Muscle layer of duodenum (tissue), 2 donors: ENCODE measurements around the gene VSTM2B.

Experiments used
- H3K27ac ChIP-seq: one replicate; pipeline ENCODE4 v1.7.0; 2013; ENCODE audit warnings: mild to moderate bottlenecking, low read length
- H3K27me3 ChIP-seq: one replicate; pipeline ENCODE4 v1.7.0; 2013; ENCODE audit warnings: low read depth, mild to moderate bottlenecking, control low read depth, low read length
- H3K36me3 ChIP-seq, 2 donors: one replicate each; pipeline ENCODE4 v1.7.0; 2013; ENCODE audit warnings: low read length in 2 of 2, control low read depth in 1 of 2, mild to moderate bottlenecking in 1 of 2; ENCODE audit not compliant: insufficient read depth in 2 of 2, control insufficient read depth in 1 of 2
- H3K4me1 ChIP-seq, 2 donors: one replicate each; pipeline ENCODE4 v1.7.0; 2013; ENCODE audit warnings: low read length in 2 of 2, mild to moderate bottlenecking in 2 of 2, control low read depth in 1 of 2, moderate library complexity in 1 of 2; ENCODE audit not compliant: insufficient read depth in 2 of 2, control insufficient read depth in 1 of 2
- H3K4me3 ChIP-seq, 2 donors: one replicate each; pipeline ENCODE4 v1.7.0; 2013; ENCODE audit warnings: low read length in 2 of 2, low read depth in 1 of 2, mild to moderate bottlenecking in 1 of 2
- H3K9me3 ChIP-seq, 2 donors: one replicate each; pipeline ENCODE4 v1.7.0; 2013; ENCODE audit warnings: low read length in 2 of 2, control low read depth in 1 of 2, mild to moderate bottlenecking in 1 of 2; ENCODE audit not compliant: control insufficient read depth in 1 of 2
- donor health status: healthy.

Gene VSTM2B

GRCh38 chr19:29497686-29498436 lies 27.9 kb upstream of the VSTM2B start:
- Histone ChIP-seq H3K4me3 (no peak overlapping the region), H3K9me3 (no peaks in the 10 kb centered on the region), H3K4me1 (peaks cover 0 to under 1% of the 10 kb centered on the region in 2 donors)

DNA sequence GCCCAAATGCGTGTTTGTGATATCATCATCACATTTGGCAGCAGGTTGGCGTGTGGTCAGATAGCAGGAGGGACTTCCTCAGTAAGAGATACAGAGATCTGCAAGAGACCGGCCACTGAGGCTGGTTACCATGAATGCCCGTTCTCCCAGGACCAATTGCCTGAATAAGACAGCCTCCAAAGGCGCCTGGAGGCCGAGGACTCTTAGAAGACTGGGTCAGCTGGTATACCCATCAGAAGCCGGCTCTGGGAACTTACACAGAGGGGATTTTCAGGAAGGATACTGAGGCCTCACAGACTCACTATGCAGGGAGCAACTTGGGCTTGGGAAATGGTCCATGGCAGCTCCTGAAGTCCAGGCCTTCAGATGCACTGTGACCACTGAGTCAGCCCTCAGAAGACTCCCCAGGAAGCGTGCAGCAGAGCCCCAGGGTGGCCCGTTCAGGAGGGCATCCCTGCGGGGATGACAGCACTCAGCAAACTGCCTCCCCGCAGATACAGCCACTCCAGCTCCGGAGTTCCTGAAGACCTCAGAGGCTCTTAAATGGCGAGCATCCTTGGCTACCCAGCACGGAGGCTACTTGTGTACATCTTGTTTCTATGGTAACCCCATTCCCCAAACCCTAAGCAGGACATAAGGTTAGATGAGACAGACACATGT lies 26.4 kb upstream of the VSTM2B start:
- no peak overlapping the region for H3K4me3 ChIP-seq
- no peaks in the 10 kb centered on the region for H3K4me1 ChIP-seq
- H3K36me3 ChIP-seq: no peaks in the 10 kb centered on the region
- H3K27ac ChIP-seq: no peak overlapping the region
- no peaks in the 10 kb centered on the region for H3K27me3 ChIP-seq
- H3K9me3 ChIP-seq: no peaks in the 10 kb centered on the region

More at GRCh38 chr19:29497686-29498436, 27.9 kb upstream of the VSTM2B start:
- H3K27me3 ChIP-seq: no peaks in the 10 kb centered on the region
- no peak overlapping the region for H3K27ac ChIP-seq
- H3K36me3 ChIP-seq: no peaks in the 10 kb centered on the region

DNA sequence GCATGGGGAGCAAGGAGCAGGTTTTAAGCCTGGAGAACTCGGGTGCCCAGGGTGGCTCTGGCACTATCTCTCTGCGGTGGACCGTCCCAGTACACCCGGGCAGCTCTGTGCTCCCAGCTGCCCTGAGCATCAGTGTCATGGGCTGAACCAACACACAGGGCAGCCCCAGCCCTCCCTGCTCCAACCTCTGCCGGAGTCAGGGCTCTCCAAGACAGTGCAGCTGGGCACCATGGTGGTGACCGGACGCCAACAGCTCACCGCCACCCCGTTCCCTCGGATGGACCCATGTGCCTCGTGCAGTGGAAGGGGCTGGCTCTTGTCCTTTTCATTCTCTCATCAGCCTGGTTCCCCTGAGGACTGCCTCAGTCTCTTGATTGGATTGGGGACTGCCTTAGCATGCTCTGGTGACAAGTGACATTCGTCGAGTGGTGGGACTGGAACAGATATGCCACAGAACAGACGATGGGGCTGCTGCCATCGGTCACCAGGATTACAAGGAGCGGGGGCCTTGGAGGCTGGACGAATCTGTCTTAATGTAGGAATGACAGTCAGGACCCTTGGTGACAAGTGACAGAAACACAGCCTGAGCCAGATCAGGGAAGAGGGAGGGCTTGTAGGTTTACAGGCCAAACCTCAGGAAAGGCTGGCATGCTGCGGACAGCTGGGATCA lies 25.7 kb upstream of the VSTM2B start:
- H3K9me3 ChIP-seq: no peaks in the 10 kb centered on the region
- no peak overlapping the region for H3K4me3 ChIP-seq
- no peak overlapping the region for H3K27ac ChIP-seq
- no peaks in the 10 kb centered on the region for H3K4me1 ChIP-seq
- H3K36me3 ChIP-seq: no peaks in the 10 kb centered on the region
- no peaks in the 10 kb centered on the region for H3K27me3 ChIP-seq

GRCh38 chr19:29501816-29502580 lies 23.8 kb upstream of the VSTM2B start:
- Histone ChIP-seq H3K27me3 (no peaks in the 10 kb centered on the region), H3K27ac (no peak overlapping the region), H3K4me1 (no peaks in the 10 kb centered on the region)

GRCh38 chr19:29502581-29502850 lies 23.3 kb upstream of the VSTM2B start:
- no peak overlapping the region for H3K4me3 ChIP-seq
- H3K27ac ChIP-seq: no peak overlapping the region
- no peaks in the 10 kb centered on the region for H3K4me1 ChIP-seq
- H3K27me3 ChIP-seq: no peaks in the 10 kb centered on the region
- H3K36me3 ChIP-seq: no peaks in the 10 kb centered on the region
- no peaks in the 10 kb centered on the region for H3K9me3 ChIP-seq

More at GRCh38 chr19:29501816-29502580, 23.8 kb upstream of the VSTM2B start:
- H3K9me3 ChIP-seq: no peaks in the 10 kb centered on the region
- no peaks in the 10 kb centered on the region for H3K36me3 ChIP-seq
- H3K4me3 ChIP-seq: no peak overlapping the region

DNA sequence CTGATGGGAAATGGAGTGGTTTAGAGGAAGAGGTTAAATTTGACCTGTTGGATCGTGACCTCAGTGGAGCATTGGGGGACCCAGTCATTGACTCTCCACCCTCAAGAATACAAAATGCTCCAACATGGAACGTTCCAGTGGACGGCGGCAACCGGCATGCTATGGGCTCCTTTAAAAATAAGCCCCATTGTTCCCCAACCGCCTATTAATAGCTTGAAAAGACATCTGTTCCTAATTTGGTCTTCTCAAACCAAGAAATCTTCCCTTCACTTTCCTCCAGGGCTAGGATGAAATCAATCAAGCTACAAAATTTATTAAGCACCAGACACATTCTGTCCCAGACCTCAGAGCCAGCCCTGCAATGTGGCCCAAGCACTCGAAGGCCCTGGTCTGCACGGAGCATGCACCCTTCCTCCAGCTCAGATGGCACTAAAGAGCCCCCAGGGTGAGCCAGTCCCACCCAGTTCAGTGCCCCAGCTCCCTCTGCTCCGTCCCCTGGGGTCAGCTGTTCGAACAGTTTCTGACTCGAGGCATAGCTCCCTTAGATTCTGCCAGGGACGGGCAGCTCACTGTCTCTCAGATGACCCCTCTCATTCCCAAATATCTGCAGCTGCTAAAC lies 22.5 kb upstream of the VSTM2B start:
- Histone ChIP-seq H3K36me3 (no peaks in the 10 kb centered on the region), H3K4me1 (no peaks in the 10 kb centered on the region), H3K27ac (no peak overlapping the region), H3K27me3 (no peaks in the 10 kb centered on the region), H3K9me3 (no peaks in the 10 kb centered on the region), H3K4me3 (no peak overlapping the region)

DNA sequence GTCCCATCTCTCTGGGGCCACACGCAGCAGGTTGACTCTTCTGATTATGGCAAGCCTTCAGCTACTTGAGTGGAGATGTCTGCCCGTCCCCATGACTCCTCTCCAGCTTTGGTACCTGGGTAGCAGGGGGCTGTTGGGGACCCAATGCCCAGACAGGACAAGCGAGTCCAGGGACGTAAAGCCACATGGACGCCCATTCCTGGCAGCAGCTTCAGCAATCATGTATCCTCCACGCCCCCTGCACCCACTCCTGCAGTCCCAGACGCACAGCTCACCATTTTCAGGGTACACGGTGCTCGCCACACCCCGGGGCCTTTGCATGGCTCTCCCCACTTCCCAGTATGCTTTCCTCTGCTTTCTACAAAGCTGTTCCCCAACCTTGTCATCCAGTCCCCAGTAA lies 22.0 kb upstream of the VSTM2B start:
- Histone ChIP-seq H3K27ac (no peak overlapping the region), H3K9me3 (no peaks in the 10 kb centered on the region), H3K4me3 (no peak overlapping the region), H3K36me3 (no peaks in the 10 kb centered on the region), H3K4me1 (no peaks in the 10 kb centered on the region), H3K27me3 (no peaks in the 10 kb centered on the region)

DNA sequence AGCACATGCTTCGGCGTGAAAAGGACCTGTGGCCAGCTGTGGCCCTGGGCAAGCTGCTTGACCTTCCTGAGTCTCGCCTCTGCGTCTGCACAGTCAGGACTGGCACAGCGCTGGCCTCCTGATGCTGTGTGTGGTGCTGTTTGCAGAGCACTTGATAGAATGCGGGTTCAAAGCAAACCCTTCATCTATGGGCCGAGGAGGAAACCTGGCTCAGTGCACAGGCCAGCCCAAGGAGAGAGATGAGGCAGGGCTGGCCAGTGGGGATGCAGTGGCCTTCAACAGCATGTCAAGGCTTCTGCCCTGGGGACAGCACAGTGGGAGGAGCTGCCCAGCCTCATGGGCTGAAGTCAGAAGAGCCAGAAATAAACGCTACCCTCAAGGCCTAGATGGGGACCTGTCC lies 21.3 kb upstream of the VSTM2B start:
- Histone ChIP-seq H3K36me3 (no peaks in the 10 kb centered on the region), H3K4me3 (no peak overlapping the region), H3K27ac (no peak overlapping the region), H3K27me3 (no peaks in the 10 kb centered on the region), H3K4me1 (no peaks in the 10 kb centered on the region), H3K9me3 (no peaks in the 10 kb centered on the region)

- Histone ChIP-seq H3K27ac (no peak overlapping the region), H3K27me3 (peaks cover 2% of the 10 kb centered on the region), H3K4me3 (no peak overlapping the region), H3K36me3 (no peaks in the 10 kb centered on the region), H3K4me1 (no peaks in the 10 kb centered on the region), H3K9me3 (no peaks in the 10 kb centered on the region)
Observed at GRCh38 chr19:29505097-29505824, 20.5 kb upstream of the VSTM2B start.

DNA sequence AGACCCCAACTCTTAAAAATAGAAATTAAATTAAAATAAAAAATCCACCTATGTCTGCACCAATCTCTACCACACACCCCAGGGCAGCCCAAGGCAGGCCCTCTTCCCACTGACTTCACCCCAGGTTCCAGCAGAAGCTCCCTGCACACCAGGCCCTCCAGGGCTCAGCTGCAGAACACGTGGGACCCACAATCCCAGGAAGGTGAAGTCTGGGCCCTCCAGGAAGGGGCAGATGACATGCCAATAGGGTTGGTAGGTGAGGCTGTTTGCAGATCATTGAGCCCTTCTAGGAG lies 19.2 kb upstream of the VSTM2B start:
- no peaks in the 10 kb centered on the region for H3K36me3 ChIP-seq
- no peak overlapping the region for H3K27ac ChIP-seq
- H3K4me1 ChIP-seq: no peaks in the 10 kb centered on the region
- no peaks in the 10 kb centered on the region for H3K9me3 ChIP-seq
- peaks cover 3% of the 10 kb centered on the region for H3K27me3 ChIP-seq
- no peak overlapping the region for H3K4me3 ChIP-seq
